Fibroblast of mammary gland (primary cell): ENCODE data around the gene CSTPP1.

Source experiments
- DNase-seq: peaks from one replicate; pipeline ENCODE4 v3.0.0-alpha.2; 2010; ENCODE audit warnings: low read depth
- H3K4me3 ChIP-seq: 2 replicates; pipeline ENCODE4 v1.5.1; 2011; ENCODE audit warnings: low read depth, mild to moderate bottlenecking, low read length, moderate library complexity; ENCODE audit not compliant: control insufficient read depth
- CTCF ChIP-seq: conservative IDR thresholded peaks from 2 replicates; pipeline ENCODE4 v1.5.1; 2011; ENCODE audit warnings: low read depth, low read length, inconsistent platforms; ENCODE audit not compliant: control insufficient read depth, insufficient read depth

CSTPP1 gene

GRCh38 chr11:47163898-47164297 lies 227.3 kb downstream of the CSTPP1 start:
- no peak overlapping the region for H3K4me3 ChIP-seq
- no peak for TF ChIP-seq CTCF
- DNase-seq: no peak

GRCh38 chr11:47164321-47164720 lies 227.8 kb downstream of the CSTPP1 start:
- H3K4me3 ChIP-seq: no peak overlapping the region
- DNase-seq: no peak
- no peak for TF ChIP-seq CTCF

DNA sequence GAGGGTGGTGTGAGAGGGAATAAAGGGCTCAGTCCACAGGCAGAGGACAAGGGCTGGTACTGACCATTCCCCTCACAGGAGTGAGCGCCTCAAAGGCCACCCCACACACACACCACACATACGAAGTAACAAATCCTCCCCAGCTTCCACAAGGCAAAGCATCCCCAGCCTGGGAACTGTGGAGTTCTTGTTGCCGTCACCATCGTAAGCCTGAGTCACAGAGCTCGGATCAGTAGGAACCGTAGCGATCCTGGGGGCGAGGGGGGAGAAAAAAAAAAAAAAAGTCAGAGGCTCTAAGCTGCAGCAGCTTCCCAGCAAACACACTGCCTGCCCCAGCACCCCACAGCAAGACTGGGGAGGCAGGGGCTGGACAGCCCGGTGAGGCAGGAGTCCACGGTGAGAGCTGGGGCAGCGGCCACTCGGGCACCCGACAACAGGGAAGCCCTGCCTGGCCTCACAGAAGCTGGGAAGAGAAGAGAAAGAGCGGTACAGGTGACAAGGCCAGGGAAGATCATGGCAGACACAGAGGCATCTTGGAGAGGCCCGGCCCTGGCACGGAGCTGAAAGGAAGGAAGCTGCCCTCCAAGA lies 228.8 kb downstream of the CSTPP1 start:
- DNase-seq: no peak
- no peak overlapping the region for H3K4me3 ChIP-seq
- TF ChIP-seq CTCF: no peak

- TF ChIP-seq CTCF: no peak
- DNase-seq: no peak
- H3K4me3 ChIP-seq: no peak overlapping the region
Measured at GRCh38 chr11:47166368-47166767, 229.8 kb downstream of the CSTPP1 start.

DNA sequence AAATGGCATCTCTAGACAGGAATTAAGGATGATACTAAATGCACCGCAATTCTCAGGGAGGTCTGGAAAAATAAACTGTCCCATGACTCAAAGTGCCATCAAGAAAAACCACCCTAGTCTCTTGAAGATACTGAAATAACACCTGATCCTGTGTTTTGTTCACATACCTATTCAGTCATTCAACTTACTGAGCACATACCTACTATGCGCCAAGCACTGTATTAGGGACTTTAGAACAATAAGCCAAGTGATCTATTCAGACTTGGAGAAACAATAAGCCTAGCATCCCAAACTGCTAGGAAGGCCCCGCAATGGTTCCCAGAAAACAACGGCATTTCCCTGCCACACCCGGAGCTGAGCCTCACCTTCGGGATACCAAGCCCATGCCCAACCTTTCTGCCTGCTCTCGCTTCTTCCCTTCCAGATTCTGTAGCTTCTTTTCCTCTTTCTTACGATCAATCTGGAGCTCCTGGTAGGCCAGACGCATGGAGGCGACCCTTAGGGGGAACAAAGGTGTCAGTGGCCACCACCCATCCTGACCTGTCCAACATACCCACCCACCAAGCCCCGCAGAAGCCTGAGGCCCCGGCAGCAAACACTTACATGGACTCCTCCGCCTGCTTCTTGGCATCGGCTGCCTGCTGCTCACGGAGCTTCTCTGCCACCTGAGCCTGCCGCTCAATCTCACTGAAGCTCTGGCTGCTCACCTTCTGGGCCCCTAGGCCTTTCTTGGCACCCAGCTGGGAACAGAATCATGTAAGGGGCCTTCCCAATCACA lies 234.7 kb downstream of the CSTPP1 start:
- no peak for DNase-seq
- no peak for TF ChIP-seq CTCF
- H3K4me3 ChIP-seq: no peak overlapping the region

GRCh38 chr11:47171856-47172255 lies 235.3 kb downstream of the CSTPP1 start:
- no peak overlapping the region for H3K4me3 ChIP-seq
- TF ChIP-seq CTCF: no peak
- no peak for DNase-seq
